Thyroid gland (tissue), 4 donors: ENCODE data around the gene S1PR5. TPM values are rescaled to one million over a fixed set of nuclear protein-coding genes. Genes with fewer than 3 reads are reported as not detected.

Source experiments
- DNase-seq, 2 donors: peaks; one replicate each; pipeline ENCODE4 v3.0.0-alpha.2; 2019
- H3K27ac ChIP-seq, 3 donors: fragments of 200-600 bp; sonication (generic); 1 replicate in 2 of 3; 2 replicates in 1 of 3; pipeline ENCODE4 v1.5.1; 2016 to 2019; ENCODE audit warnings: mild to moderate bottlenecking in 1 of 3, moderate library complexity in 1 of 3
- H3K27me3 ChIP-seq: fragments of 200-600 bp; sonication (generic); one replicate; pipeline ENCODE4 v1.5.1; 2019
- H3K36me3 ChIP-seq, 2 donors: fragments of 200-600 bp; sonication (generic); one replicate each; pipeline ENCODE4 v1.5.1; 2016 to 2019
- H3K4me1 ChIP-seq, 2 donors: fragments of 200-600 bp; sonication (generic); one replicate each; pipeline ENCODE4 v1.5.1; 2017 to 2019
- H3K4me3 ChIP-seq, 3 donors: fragments of 200-600 bp; sonication (generic); replicated peaks in 1 of 3; 1 replicate in 2 of 3; 2 replicates in 1 of 3; pipeline ENCODE4 v1.5.1; 2016; ENCODE audit warnings: mild to moderate bottlenecking in 1 of 3
- H3K9me3 ChIP-seq: fragments of 200-600 bp; sonication (generic); one replicate; pipeline ENCODE4 v1.5.1; 2017
- POLR2A ChIP-seq, 2 donors: fragments of 450-650 bp; IDR thresholded peaks; one replicate each; pipeline ENCODE4 v1.6.1; 2017; ENCODE audit warnings: antibody characterized with exemption in 2 of 2, mild to moderate bottlenecking in 2 of 2, moderate library complexity in 1 of 2
- WGBS, 2 donors: methylation state at CpG; one replicate each; pipeline ENCODE4 v1.1.5; 2017; 5-methylcytosine and 5-hydroxymethylcytosine counted together
- intact Hi-C: fragments of 100-400 bp; cut with DNase I; formaldehyde crosslinking; loops from one replicate; pipeline ENCODE4 v1.15.1; 2023
- total RNA-seq, 4 donors: library from RNA; depleted of rRNA; stranded (reverse); fragments of >200 nt; gene quantifications; one replicate each; pipeline ENCODE4 v1.2.3, GENCODE V29; 2016
- TF ChIP-seq, protein P1 (sequence below), 6 experiments: fragments of 200-600 bp in 3 of 6; fragments of 450-650 bp in 3 of 6; sonication (generic) in 3 of 6; IDR thresholded peaks; one replicate each; pipeline ENCODE4 v1.5.1; 2016 to 2019; ENCODE audit warnings: antibody characterized with exemption in 6 of 6, mild to moderate bottlenecking in 2 of 6, inconsistent platforms in 1 of 6, moderate library complexity in 1 of 6

The S1PR5 gene
- total RNA-seq, 4 donors from 2014 or later = 0.22 to 0.59 (median 0.27) TPM; not detected in 1

DNA sequence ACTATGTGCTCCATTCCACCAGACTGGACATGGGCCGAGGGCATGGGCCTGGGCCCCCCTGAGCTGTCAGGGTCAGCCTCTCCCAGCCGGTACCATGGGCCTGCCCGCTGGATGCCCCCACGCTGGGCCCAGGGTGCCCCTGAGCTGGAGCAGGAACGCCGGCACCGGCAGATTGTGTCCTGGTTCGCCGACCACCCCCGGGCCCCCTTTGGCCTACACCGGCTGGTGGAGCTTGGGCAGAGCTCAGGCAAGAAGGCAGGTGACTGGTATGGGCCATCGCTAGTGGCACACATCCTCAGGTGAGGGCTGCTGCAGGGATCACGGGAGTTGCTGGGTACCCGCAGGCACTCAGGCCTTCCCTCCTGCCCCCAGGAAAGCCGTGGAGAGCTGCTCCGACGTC lies 29.6 kb upstream of the S1PR5 start:
- no peak for TF ChIP-seq POLR2A (IDR thresholded peaks at IDR 0.05)
- TF ChIP-seq, protein P1, sequence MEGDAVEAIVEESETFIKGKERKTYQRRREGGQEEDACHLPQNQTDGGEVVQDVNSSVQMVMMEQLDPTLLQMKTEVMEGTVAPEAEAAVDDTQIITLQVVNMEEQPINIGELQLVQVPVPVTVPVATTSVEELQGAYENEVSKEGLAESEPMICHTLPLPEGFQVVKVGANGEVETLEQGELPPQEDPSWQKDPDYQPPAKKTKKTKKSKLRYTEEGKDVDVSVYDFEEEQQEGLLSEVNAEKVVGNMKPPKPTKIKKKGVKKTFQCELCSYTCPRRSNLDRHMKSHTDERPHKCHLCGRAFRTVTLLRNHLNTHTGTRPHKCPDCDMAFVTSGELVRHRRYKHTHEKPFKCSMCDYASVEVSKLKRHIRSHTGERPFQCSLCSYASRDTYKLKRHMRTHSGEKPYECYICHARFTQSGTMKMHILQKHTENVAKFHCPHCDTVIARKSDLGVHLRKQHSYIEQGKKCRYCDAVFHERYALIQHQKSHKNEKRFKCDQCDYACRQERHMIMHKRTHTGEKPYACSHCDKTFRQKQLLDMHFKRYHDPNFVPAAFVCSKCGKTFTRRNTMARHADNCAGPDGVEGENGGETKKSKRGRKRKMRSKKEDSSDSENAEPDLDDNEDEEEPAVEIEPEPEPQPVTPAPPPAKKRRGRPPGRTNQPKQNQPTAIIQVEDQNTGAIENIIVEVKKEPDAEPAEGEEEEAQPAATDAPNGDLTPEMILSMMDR (IDR thresholded peaks at IDR 0.05) = no peak
- no peaks in the 10 kb centered on the region for H3K9me3 ChIP-seq
- 74 to 92% methylated on average over 4 to 13 of the region's 17 CpGs for WGBS, 2 donors
- no peak for DNase-seq
- H3K4me3 ChIP-seq = no peak overlapping the region
- H3K4me1 ChIP-seq = peaks cover 12 to 14% of the 10 kb centered on the region in 2 donors
- H3K27ac ChIP-seq = no peak overlapping the region
- intact Hi-C loops = no loop called here
- no peaks in the 10 kb centered on the region for H3K27me3 ChIP-seq
- peaks cover 31 to 34% of the 10 kb centered on the region in 2 donors for H3K36me3 ChIP-seq

DNA sequence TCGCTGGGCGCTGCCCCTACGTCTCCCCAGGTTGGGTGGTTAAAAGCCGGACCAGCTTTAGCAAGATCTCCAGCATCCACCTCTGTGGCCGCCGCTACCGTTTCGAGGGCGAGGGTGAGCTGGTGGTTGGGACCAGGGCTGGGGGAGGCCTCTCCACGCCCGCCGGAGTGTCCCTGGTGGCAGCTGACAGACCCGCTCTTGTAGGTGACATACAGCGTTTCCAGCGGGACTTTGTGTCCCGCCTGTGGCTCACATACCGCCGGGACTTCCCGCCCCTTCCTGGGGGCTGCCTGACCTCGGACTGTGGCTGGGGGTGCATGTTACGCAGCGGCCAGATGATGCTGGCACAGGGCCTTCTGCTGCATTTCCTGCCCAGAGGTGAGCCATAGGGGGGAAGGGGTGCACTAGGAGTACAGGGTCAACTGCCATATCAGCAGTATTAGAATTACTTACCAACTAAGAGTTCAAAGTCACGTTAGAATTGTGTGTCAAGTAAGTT lies 27.6 kb upstream of the S1PR5 start:
- Histone ChIP-seq H3K36me3 (peaks cover 20 to 27% of the 10 kb centered on the region in 2 donors), H3K27me3 (no peaks in the 10 kb centered on the region), H3K4me1 (peaks cover 12 to 14% of the 10 kb centered on the region in 2 donors), H3K4me3 (peak overlapping the region; percentile 91 to 94 (median 92)), H3K27ac (peak overlapping the region in 2 of 3 donors; percentile 36 to 81), H3K9me3 (no peaks in the 10 kb centered on the region)
- whole genome bisulfite sequencing, 2 donors = 49% methylated on average over 5 to 17 of the region's 23 CpGs
- TF ChIP-seq POLR2A (IDR thresholded peaks at IDR 0.05) = no peak
- TF ChIP-seq, protein P1 (IDR thresholded peaks at IDR 0.05) = no peak
- intact Hi-C loops = no loop called here
- peak; percentile 17 to 29 for DNase-seq

DNA sequence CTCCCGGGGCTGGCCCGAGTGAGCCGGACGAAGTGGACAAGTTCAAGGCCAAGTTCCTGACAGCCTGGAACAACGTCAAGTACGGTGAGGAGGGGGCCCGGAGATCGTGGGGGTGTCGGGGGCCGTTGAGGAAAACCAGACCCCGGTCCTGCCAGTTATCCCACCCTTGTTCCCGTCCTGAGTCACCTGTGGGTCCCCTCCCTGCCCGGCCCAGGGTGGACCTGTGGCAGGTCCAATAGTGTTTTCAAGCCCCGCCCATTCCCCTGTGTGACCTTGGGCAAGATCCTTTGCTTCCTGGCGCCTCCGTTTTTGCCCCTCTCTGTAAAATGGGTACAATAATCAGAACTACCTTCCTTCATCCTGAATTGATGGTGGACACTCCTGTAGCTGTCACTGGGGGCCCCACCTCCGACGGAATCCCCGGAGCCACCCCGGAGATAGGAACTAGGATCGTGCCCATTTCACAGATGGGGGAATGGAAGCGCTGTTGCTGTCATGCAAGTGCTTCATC lies 27.1 kb upstream of the S1PR5 start:
- Histone ChIP-seq H3K4me3 (peak overlapping the region; percentile 91 to 94 (median 92)), H3K4me1 (peaks cover 12 to 14% of the 10 kb centered on the region in 2 donors), H3K27ac (peak overlapping the region; percentile 81 to 85 (median 83)), H3K9me3 (no peaks in the 10 kb centered on the region), H3K27me3 (no peaks in the 10 kb centered on the region), H3K36me3 (peaks cover 15 to 22% of the 10 kb centered on the region in 2 donors)
- intact Hi-C loops = no loop called here
- whole genome bisulfite sequencing, 2 donors = 9 to 23% methylated on average over 4 to 21 of the region's 22 CpGs
- no peak for TF ChIP-seq POLR2A (IDR thresholded peaks at IDR 0.05)
- TF ChIP-seq, protein P1 (IDR thresholded peaks at IDR 0.05) = no peak
- peak; percentile 69 for DNase-seq

DNA sequence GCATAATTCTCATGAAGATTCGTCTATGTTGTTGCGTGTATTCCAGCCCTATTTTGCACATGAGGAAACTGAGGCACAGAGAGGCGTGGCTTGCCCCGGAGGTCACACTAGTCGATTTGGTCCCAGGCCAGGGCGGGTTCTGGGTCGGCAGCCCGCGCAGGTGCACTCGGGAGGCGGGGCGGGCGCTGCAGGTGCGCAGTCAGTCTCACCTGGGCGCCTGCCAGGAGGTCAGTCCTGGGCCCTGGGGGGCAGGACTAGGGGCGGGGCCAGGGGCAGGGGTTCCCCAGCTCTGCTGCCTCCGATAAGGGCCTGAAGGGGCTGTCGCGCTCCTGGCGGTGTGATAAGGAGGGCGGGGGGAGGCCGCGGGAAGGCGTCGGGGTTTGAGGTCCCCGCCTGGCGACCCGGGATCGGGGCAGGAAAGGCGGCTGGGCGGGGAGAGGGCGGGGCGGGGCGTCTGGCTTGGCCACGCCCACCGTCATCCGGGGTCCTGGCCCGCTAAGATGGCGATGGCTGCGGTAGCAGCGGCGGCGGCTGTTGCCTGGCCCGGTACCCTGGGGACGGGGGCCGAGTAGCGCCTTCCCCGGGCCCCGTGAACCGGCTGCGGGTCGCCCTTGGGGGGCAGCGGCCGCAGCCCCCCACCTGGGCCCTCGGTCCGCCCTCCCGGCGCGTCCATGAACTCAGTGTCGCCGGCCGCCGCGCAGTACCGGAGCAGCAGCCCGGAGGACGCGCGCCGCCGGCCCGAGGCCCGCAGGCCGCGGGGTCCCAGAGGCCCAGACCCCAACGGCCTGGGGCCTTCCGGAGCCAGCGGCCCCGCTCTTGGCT lies 26.4 kb upstream of the S1PR5 start, which contains the start of gene ATG4D:
Gene ATG4D (plus strand): TSS at position 485 of the 822 bp plus-strand sequence. CDS start 187 bp downstream, at position 672.
- H3K4me1 ChIP-seq = peaks cover 12 to 14% of the 10 kb centered on the region in 2 donors
- H3K9me3 ChIP-seq = no peaks in the 10 kb centered on the region
- peak within 1 kb of the TSS; percentile 81 to 85 (median 83) for H3K27ac ChIP-seq
- peak; percentile 95 for DNase-seq
- WGBS, 2 donors = 2% methylated on average over 6 to 23 of the region's 79 CpGs
- peak within 1 kb of the TSS; percentile 91 to 94 (median 92) for H3K4me3 ChIP-seq
- H3K36me3 ChIP-seq = peaks cover 10 to 15% of the 10 kb centered on the region in 2 donors
- intact Hi-C loops = no loop called here
- H3K27me3 ChIP-seq = no peaks in the 10 kb centered on the region
- TF ChIP-seq, protein P1 (IDR thresholded peaks at IDR 0.05) = peak in 1 of 6 experiments; percentile 4
- TF ChIP-seq POLR2A (IDR thresholded peaks at IDR 0.05) = peak; percentile 30 to 78
